ENCODE results near the gene LRP11. TPM values are rescaled to one million over a fixed set of nuclear protein-coding genes. Genes with fewer than 3 reads are reported as not detected.
"Not testable (repeated sequence)": the region's sequence is repeated elsewhere in the genome, so short reads cannot be mapped to it uniquely, and the experiment has no call there.

The LRP11 gene
- total RNA-seq, 4 donors from 2014 or later, result 14.1 to 41.8 (median 31.7) TPM

GRCh38 chr6:149909701-149910470 lies 45.7 kb upstream of the LRP11 start:
- H3K36me3 ChIP-seq, result no peaks in the 10 kb centered on the region
- H3K4me1 ChIP-seq, result no peaks in the 10 kb centered on the region
- H3K9me3 ChIP-seq, result peaks cover 0 to 14% (median 2%) of the 10 kb centered on the region in 4 donors
- TF ChIP-seq EP300 (IDR thresholded peaks at IDR 0.05), result no peak
- no peak for TF ChIP-seq CTCF (IDR thresholded peaks at IDR 0.05)
- TF ChIP-seq POLR2A (IDR thresholded peaks at IDR 0.05), result no peak
- H3K27me3 ChIP-seq, result no peaks in the 10 kb centered on the region
- no peak overlapping the region for H3K4me3 ChIP-seq
- WGBS, 2 donors, result 83 to 95% methylated on average over 8 to 9 of the region's 9 CpGs
- no peak for DNase-seq (ENCODE audit: low spot score in 2 of 2)
- H3K27ac ChIP-seq, result no peak overlapping the region

- H3K36me3 ChIP-seq; H3K4me1 ChIP-seq; DNase-seq (ENCODE audit: low spot score in 2 of 2); H3K27me3 ChIP-seq; H3K4me3 ChIP-seq; H3K27ac ChIP-seq: not testable (repeated sequence)
- WGBS, 2 donors, result 78 to 84% methylated on average over 4 of the region's 4 CpGs
- H3K9me3 ChIP-seq, result peaks cover 0 to 14% (median 2%) of the 10 kb centered on the region in 4 donors
Measured at GRCh38 chr6:149908480-149908879, 44.3 kb upstream of the LRP11 start.

- no peak for DNase-seq (ENCODE audit: low spot score in 2 of 2)
- H3K4me1 ChIP-seq, result no peaks in the 10 kb centered on the region
- H3K36me3 ChIP-seq, result no peaks in the 10 kb centered on the region
- peaks cover 0 to 14% (median 2%) of the 10 kb centered on the region in 4 donors for H3K9me3 ChIP-seq
- H3K4me3 ChIP-seq, result no peak overlapping the region
- H3K27ac ChIP-seq, result no peak overlapping the region
- no peaks in the 10 kb centered on the region for H3K27me3 ChIP-seq
- TF ChIP-seq POLR2A (IDR thresholded peaks at IDR 0.05) (no peak), EP300 (IDR thresholded peaks at IDR 0.05) (no peak), CTCF (IDR thresholded peaks at IDR 0.05) (no peak)
- WGBS, 2 donors, result 90 to 92% methylated on average over 2 of the region's 2 CpGs
Measured at GRCh38 chr6:149907317-149907716, 43.2 kb upstream of the LRP11 start.

GRCh38 chr6:149906405-149906804 lies 42.2 kb upstream of the LRP11 start:
- Histone ChIP-seq H3K4me1 (no peaks in the 10 kb centered on the region), H3K4me3 (no peak overlapping the region), H3K27me3 (no peaks in the 10 kb centered on the region), H3K27ac (no peak overlapping the region), H3K9me3 (peaks cover 0 to 14% (median 2%) of the 10 kb centered on the region in 4 donors), H3K36me3 (no peaks in the 10 kb centered on the region)
- no peak for DNase-seq (ENCODE audit: low spot score in 2 of 2)
- no peak for TF ChIP-seq CTCF (IDR thresholded peaks at IDR 0.05)
- TF ChIP-seq POLR2A (IDR thresholded peaks at IDR 0.05), result no peak
- TF ChIP-seq EP300 (IDR thresholded peaks at IDR 0.05), result no peak
- WGBS, 2 donors, result 85 to 96% methylated on average over 4 of the region's 4 CpGs

GRCh38 chr6:149905911-149906371 lies 41.8 kb upstream of the LRP11 start:
- Histone ChIP-seq H3K36me3 (no peaks in the 10 kb centered on the region), H3K27me3 (no peaks in the 10 kb centered on the region), H3K4me3 (no peak overlapping the region), H3K9me3 (peaks cover 0 to 14% (median 2%) of the 10 kb centered on the region in 4 donors), H3K27ac (no peak overlapping the region), H3K4me1 (no peaks in the 10 kb centered on the region)
- 80 to 87% methylated on average over 6 of the region's 6 CpGs for whole genome bisulfite sequencing, 2 donors
- DNase-seq (ENCODE audit: low spot score in 2 of 2), result no peak
- no peak for TF ChIP-seq CTCF (IDR thresholded peaks at IDR 0.05)
- no peak for TF ChIP-seq EP300 (IDR thresholded peaks at IDR 0.05)
- TF ChIP-seq POLR2A (IDR thresholded peaks at IDR 0.05), result no peak
